Endodermal cell (in vitro differentiated cells): Measurements from ENCODE around the gene TOB1. TPM values are rescaled to one million over a fixed set of nuclear protein-coding genes. Genes with fewer than 3 reads are reported as not detected.

Source experiments
- DNase-seq: peaks from one replicate; pipeline ENCODE4 v3.0.0-alpha.2; 2017
- H3K27ac ChIP-seq: 2 replicates; pipeline ENCODE4 v1.5.1; 2013; ENCODE audit warnings: mild to moderate bottlenecking, low read depth, low read length, moderate library complexity
- H3K27me3 ChIP-seq: 2 replicates; pipeline ENCODE4 v1.6.1; 2013; ENCODE audit warnings: mild to moderate bottlenecking, low read length, moderate library complexity; ENCODE audit not compliant: insufficient read depth, control insufficient read depth, poor library complexity, severe bottlenecking
- H3K36me3 ChIP-seq: 2 replicates; pipeline ENCODE4 v1.7.0; 2013; ENCODE audit warnings: mild to moderate bottlenecking, low read length, moderate library complexity; ENCODE audit not compliant: control insufficient read depth, insufficient read depth
- H3K4me1 ChIP-seq: one replicate; pipeline ENCODE4 v1.7.0; 2013; ENCODE audit warnings: low read length; ENCODE audit not compliant: control insufficient read depth, insufficient read depth
- H3K4me3 ChIP-seq: 2 replicates; pipeline ENCODE4 v1.5.1; 2013; ENCODE audit warnings: mild to moderate bottlenecking, low read length, moderate library complexity
- H3K9ac ChIP-seq: 2 replicates; pipeline ENCODE4 v1.6.1; 2013; ENCODE audit warnings: mild to moderate bottlenecking, low read length, moderate library complexity; ENCODE audit not compliant: poor library complexity, severe bottlenecking; ENCODE audit errors: extremely low read depth
- H3K9me3 ChIP-seq: 2 replicates; pipeline ENCODE4 v1.6.1; 2013; ENCODE audit warnings: mild to moderate bottlenecking, low read length, moderate library complexity; ENCODE audit not compliant: control insufficient read depth
- H3K27ac Mint-ChIP-seq: 2 replicates; pipeline ENCODE4 v1.8.0; 2020; ENCODE audit warnings: mixed read lengths
- H3K27me3 Mint-ChIP-seq: 2 replicates; pipeline ENCODE4 v1.8.0; 2021; ENCODE audit warnings: mild to moderate bottlenecking, mixed read lengths; ENCODE audit not compliant: insufficient read depth
- H3K36me3 Mint-ChIP-seq: 2 replicates; pipeline ENCODE4 v1.8.0; 2020; ENCODE audit warnings: low read depth, mixed read lengths
- H3K4me1 Mint-ChIP-seq: 2 replicates; pipeline ENCODE4 v1.8.0; 2020; ENCODE audit warnings: mixed read lengths
- H3K4me3 Mint-ChIP-seq: 2 replicates; pipeline ENCODE4 v1.8.0; 2020; ENCODE audit warnings: mild to moderate bottlenecking, moderate library complexity, mixed read lengths
- H3K9me3 Mint-ChIP-seq: 2 replicates; pipeline ENCODE4 v1.8.0; 2020; ENCODE audit warnings: mild to moderate bottlenecking, mixed read lengths
- CTCF ChIP-seq: fragments of 200-600 bp; sonication (generic); conservative IDR thresholded peaks from 2 replicates; pipeline ENCODE4 v1.5.0; 2021; ENCODE audit warnings: antibody characterized with exemption, mild to moderate bottlenecking
- WGBS, 2 experiments: methylation state at CpG; one replicate each; pipeline versions ENCODE4 v1.1.5 to v1.1.7; 2013; ENCODE audit warnings: missing lambda C conversion rate in 2 of 2, mixed read lengths in 1 of 2; ENCODE audit not compliant: insufficient coverage in 1 of 2, insufficient read length in 1 of 2; 5-methylcytosine and 5-hydroxymethylcytosine counted together
- total RNA-seq, 2 donors: library from RNA; stranded (reverse); fragmentation: NEBNext Ultra II Directional in 1 of 2; extraction: Animal tissue kit (Norgen Biotek cat#: 25700) in 1 of 2; gene quantifications; 2 replicates in 1 of 2; 3 replicates in 1 of 2; pipeline ENCODE4 v1.2.1, GENCODE V29; 2021

The TOB1 gene
- total RNA-seq, 2 donors from 2014 or later = 35.5 to 36.3 TPM

DNA sequence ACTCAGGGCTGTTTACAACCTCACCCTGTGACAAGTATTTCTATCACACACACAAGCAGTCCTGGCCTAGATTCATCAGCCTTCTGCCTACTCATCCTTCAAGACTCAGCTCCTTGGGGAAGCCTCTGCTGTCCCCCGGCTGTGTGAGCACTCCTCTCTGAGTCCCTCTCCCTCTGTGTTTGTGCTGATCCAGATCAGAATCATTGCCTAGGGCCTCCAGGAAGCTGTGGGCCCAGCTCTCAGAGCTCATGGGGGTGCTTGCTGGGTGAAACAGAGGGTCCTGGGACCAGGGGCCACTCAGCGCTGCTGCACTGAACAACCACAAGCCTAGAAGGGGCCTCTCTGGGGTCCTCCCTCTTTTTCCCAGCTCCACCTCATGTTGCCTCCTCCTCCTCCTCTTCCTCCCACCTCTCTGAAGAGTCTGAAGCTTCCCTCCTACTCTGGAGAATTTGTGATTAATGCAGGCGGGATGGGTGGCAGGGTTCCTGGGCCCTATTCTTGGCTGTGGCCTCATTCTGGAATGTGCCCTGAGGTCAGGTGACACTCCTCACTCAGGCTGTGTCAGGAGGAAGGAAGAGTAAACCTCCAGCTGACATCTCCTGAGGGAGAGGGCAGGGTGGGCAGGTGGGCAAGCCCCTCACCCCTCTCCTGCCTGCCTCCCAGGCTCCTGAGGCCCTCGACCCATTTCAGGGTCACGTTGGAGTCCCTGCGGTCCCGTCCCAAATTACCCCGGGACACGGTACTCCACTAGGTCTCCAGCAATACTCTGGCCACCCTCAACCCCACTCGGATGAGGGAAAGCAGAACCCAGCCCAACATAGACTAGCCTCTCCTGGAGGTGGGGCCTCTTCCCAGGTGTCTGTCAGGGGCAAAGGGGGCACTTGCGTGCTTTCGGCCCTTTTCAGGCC is 20.7 kb downstream of the TOB1 start:
- 89% methylated on average over 12 of the region's 12 CpGs; no CpG with 5 or more reads in 1 of the 2 experiments for WGBS, 2 experiments
- no peak for TF ChIP-seq CTCF
- Mint-ChIP-seq H3K4me3 (no peak overlapping the region), H3K36me3 (no peaks in the 10 kb centered on the region), H3K27ac (peak overlapping the region; percentile 48), H3K27me3 (no peaks in the 10 kb centered on the region), H3K4me1 (no peaks in the 10 kb centered on the region), H3K9me3 (no peaks in the 10 kb centered on the region)
- DNase-seq = peak; percentile 64
- no peaks in the 10 kb centered on the region for H3K9me3 ChIP-seq
- no peaks in the 10 kb centered on the region for H3K36me3 ChIP-seq
- no peak overlapping the region for H3K4me3 ChIP-seq
- no peak overlapping the region for H3K27ac ChIP-seq
- no peaks in the 10 kb centered on the region for H3K4me1 ChIP-seq
- no peaks in the 10 kb centered on the region for H3K27me3 ChIP-seq
- H3K9ac ChIP-seq = no peak overlapping the region

DNA sequence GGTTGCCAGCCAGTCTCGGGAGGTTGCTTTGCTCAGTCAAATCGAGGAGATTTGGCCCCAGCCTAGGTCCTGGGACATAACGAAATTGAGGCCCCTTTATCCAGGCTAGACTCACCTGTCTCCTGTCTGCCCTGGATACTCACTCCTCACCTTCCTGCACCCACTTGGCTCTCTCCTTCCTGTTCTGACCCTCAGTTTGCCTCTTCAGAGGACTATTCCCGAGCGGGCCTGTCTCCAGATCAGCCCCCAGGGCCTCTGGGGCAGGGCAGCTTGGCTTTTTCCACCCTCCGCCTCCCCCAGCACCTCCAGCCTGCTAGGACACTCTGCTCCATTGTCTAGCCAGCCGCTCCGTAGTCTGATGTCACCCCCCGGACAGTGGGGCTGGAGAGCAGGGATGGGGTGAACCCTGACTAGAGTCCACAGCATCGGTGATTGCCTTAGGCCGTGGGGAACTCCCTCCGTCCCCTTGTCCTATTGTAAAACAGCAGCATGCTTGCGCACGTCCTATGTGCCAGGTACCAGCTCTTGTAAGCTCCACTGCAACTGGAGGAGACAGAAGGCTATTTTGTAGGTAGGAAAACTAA is 21.9 kb downstream of the TOB1 start:
- H3K27ac Mint-ChIP-seq = no peak overlapping the region
- H3K9ac ChIP-seq = no peak overlapping the region

More for the DNA sequence above, 21.9 kb downstream of the TOB1 start:
- DNase-seq = peak; percentile 46
- Mint-ChIP-seq H3K36me3 (no peaks in the 10 kb centered on the region), H3K9me3 (no peaks in the 10 kb centered on the region), H3K4me1 (no peaks in the 10 kb centered on the region), H3K27me3 (no peaks in the 10 kb centered on the region), H3K4me3 (no peak overlapping the region)
- no peaks in the 10 kb centered on the region for H3K4me1 ChIP-seq
- 91 to 93% methylated on average over 8 to 14 of the region's 14 CpGs for WGBS, 2 experiments
- no peak overlapping the region for H3K4me3 ChIP-seq
- no peak for TF ChIP-seq CTCF
- H3K36me3 ChIP-seq = no peaks in the 10 kb centered on the region
- no peaks in the 10 kb centered on the region for H3K27me3 ChIP-seq
- H3K27ac ChIP-seq = no peak overlapping the region
- H3K9me3 ChIP-seq = no peaks in the 10 kb centered on the region
